Lower leg skin (tissue), 4 donors: ENCODE measurements around the gene GRM5. TPM values are rescaled to one million over a fixed set of nuclear protein-coding genes. Genes with fewer than 3 reads are reported as not detected.
A peak's percentile ranks its signal among the peaks of the same experiment; 100 is the strongest.
"Not testable (repeated sequence)": the region's sequence is repeated elsewhere in the genome, so short reads cannot be mapped to it uniquely, and the experiment has no call there.

Experiments used
- DNase-seq, 2 donors: peaks; one replicate each; pipeline ENCODE4 v3.0.0-alpha.2; 2019; ENCODE audit warnings: low spot score in 2 of 2
- H3K4me3 ChIP-seq: fragments of 200-600 bp; sonication (generic); 2 replicates; pipeline ENCODE4 v1.5.1; 2017; ENCODE audit warnings: mild to moderate bottlenecking, low read depth; ENCODE audit not compliant: poor library complexity, severe bottlenecking
- CTCF ChIP-seq, 3 donors: fragments of 450-650 bp; IDR thresholded peaks; one replicate each; pipeline ENCODE4 v1.5.1; 2016; ENCODE audit warnings: antibody characterized with exemption in 3 of 3, mild to moderate bottlenecking in 3 of 3, moderate library complexity in 2 of 3
- POLR2A ChIP-seq, 2 donors: fragments of 450-650 bp; IDR thresholded peaks; one replicate each; pipeline ENCODE4 v1.6.1; 2016 to 2017; ENCODE audit warnings: antibody characterized with exemption in 2 of 2, mild to moderate bottlenecking in 1 of 2, moderate library complexity in 1 of 2
- WGBS, 2 donors: methylation state at CpG; one replicate each; pipeline ENCODE4 v1.1.5; 2018; 5-methylcytosine and 5-hydroxymethylcytosine counted together
- intact Hi-C: fragments of 100-400 bp; cut with DNase I; formaldehyde crosslinking; loops from one replicate; pipeline ENCODE4 v1.15.0; 2023; ENCODE audit warnings: low total_unique reads
- total RNA-seq, 4 donors: library from RNA; depleted of rRNA; stranded (reverse); fragments of >200 nt; gene quantifications; one replicate each; pipeline ENCODE4 v1.1.0, GENCODE V29; 2016

Gene GRM5
- total RNA-seq, 4 donors from 2014 or later, result not detected

GRCh38 chr11:88909500-88909899, 156.3 kb downstream of the GRM5 start:
- 62% methylated on average over 2 of the region's 2 CpGs for WGBS, 2 donors
- no peak for DNase-seq
- H3K4me3 ChIP-seq, result no peak overlapping the region
- TF ChIP-seq CTCF (IDR thresholded peaks at IDR 0.05) (no peak), POLR2A (IDR thresholded peaks at IDR 0.05) (no peak)
- intact Hi-C loops, result no loop called here

GRCh38 chr11:88901436-88901835, 164.3 kb downstream of the GRM5 start:
- WGBS, 2 donors, result 56 to 61% methylated on average over 2 of the region's 2 CpGs
- DNase-seq, H3K4me3 ChIP-seq, intact Hi-C loops: not testable (repeated sequence)

- 80 to 91% methylated on average over 1 of the region's 1 CpG for WGBS, 2 donors
- intact Hi-C loops, H3K4me3 ChIP-seq, DNase-seq: not testable (repeated sequence)
Measured at GRCh38 chr11:88888855-88889254, 176.9 kb downstream of the GRM5 start.

- DNase-seq, result no peak
- TF ChIP-seq CTCF (IDR thresholded peaks at IDR 0.05) (no peak), POLR2A (IDR thresholded peaks at IDR 0.05) (no peak)
- intact Hi-C loops, result no loop called here
- H3K4me3 ChIP-seq, result no peak overlapping the region
- 60 to 62% methylated on average over 3 of the region's 3 CpGs for WGBS, 2 donors
Measured at GRCh38 chr11:88886796-88887195, 179.0 kb downstream of the GRM5 start.

- DNase-seq, intact Hi-C loops, H3K4me3 ChIP-seq: not testable (repeated sequence)
- WGBS, 2 donors, result 80 to 82% methylated on average over 3 of the region's 3 CpGs
Measured at GRCh38 chr11:88882800-88883199, 183.0 kb downstream of the GRM5 start.

GRCh38 chr11:88861618-88862017, 204.2 kb downstream of the GRM5 start:
- no peak for DNase-seq
- H3K4me3 ChIP-seq, result no peak overlapping the region
- no peak for TF ChIP-seq CTCF (IDR thresholded peaks at IDR 0.05)
- intact Hi-C loops, result no loop called here

- WGBS, 2 donors, result 78 to 90% methylated on average over 4 of the region's 4 CpGs
- H3K4me3 ChIP-seq, intact Hi-C loops, DNase-seq: not testable (repeated sequence)
Measured at GRCh38 chr11:88860431-88860830, 205.4 kb downstream of the GRM5 start.

GRCh38 chr11:88853963-88854362, 211.8 kb downstream of the GRM5 start:
- H3K4me3 ChIP-seq, result not testable (repeated sequence)
- WGBS, 2 donors, result 86 to 94% methylated on average over 2 of the region's 2 CpGs

GRCh38 chr11:88851547-88851946, 214.2 kb downstream of the GRM5 start:
- DNase-seq, H3K4me3 ChIP-seq, intact Hi-C loops: not testable (repeated sequence)

More at GRCh38 chr11:88853963-88854362, 211.8 kb downstream of the GRM5 start:
- intact Hi-C loops, DNase-seq: not testable (repeated sequence)

GRCh38 chr11:88849773-88850172, 216.0 kb downstream of the GRM5 start:
- H3K4me3 ChIP-seq, intact Hi-C loops: not testable (repeated sequence)
- DNase-seq, result peak in 1 of 2 donors; percentile 46
- 88 to 92% methylated on average over 4 of the region's 6 CpGs for WGBS, 2 donors
